GM21381 (cell line): Measurements from ENCODE around the gene STK10.
"Not testable (repeated sequence)": the region's sequence is repeated elsewhere in the genome, so short reads cannot be mapped to it uniquely, and the experiment has no call there.

Experiments used
- ATAC-seq: cut with Tn5 transposase; IDR thresholded peaks from one replicate; pipeline ENCODE4 v1.9.1; 2021; ENCODE audit warnings: mild to moderate bottlenecking, moderate library complexity; ENCODE audit not compliant: unreplicated experiment

The STK10 gene

GRCh38 chr5:172167895-172168294 is 20.1 kb downstream of the STK10 start:
- no peak for ATAC-seq

- ATAC-seq = no peak
Observed at GRCh38 chr5:172166030-172166826, 21.8 kb downstream of the STK10 start.

GRCh38 chr5:172165465-172165864 is 22.6 kb downstream of the STK10 start:
- peak; percentile 46 for ATAC-seq

GRCh38 chr5:172164769-172165212 is 23.2 kb downstream of the STK10 start:
- ATAC-seq = no peak

GRCh38 chr5:172163346-172163745 is 24.7 kb downstream of the STK10 start:
- no peak for ATAC-seq

GRCh38 chr5:172162987-172163343 is 25.1 kb downstream of the STK10 start:
- no peak for ATAC-seq

GRCh38 chr5:172162323-172162986 is 25.6 kb downstream of the STK10 start:
- no peak for ATAC-seq

- ATAC-seq = no peak
Observed at GRCh38 chr5:172160506-172160905, 27.5 kb downstream of the STK10 start.

GRCh38 chr5:172159016-172159415 is 29.0 kb downstream of the STK10 start:
- ATAC-seq = no peak

- no peak for ATAC-seq
Observed at GRCh38 chr5:172156541-172156994, 31.5 kb downstream of the STK10 start.

GRCh38 chr5:172155101-172155500 is 32.9 kb downstream of the STK10 start:
- ATAC-seq = not testable (repeated sequence)

GRCh38 chr5:172153695-172154094 is 34.3 kb downstream of the STK10 start:
- no peak for ATAC-seq

GRCh38 chr5:172151661-172152210 is 36.3 kb downstream of the STK10 start:
- no peak for ATAC-seq

- peak; percentile 68 for ATAC-seq
Observed at GRCh38 chr5:172150514-172151425, 37.3 kb downstream of the STK10 start.

- not testable (repeated sequence) for ATAC-seq
Observed at GRCh38 chr5:172149481-172149880, 38.5 kb downstream of the STK10 start.

- ATAC-seq = no peak
Observed at GRCh38 chr5:172149073-172149472, 39.0 kb downstream of the STK10 start.

GRCh38 chr5:172148381-172148780 is 39.6 kb downstream of the STK10 start:
- ATAC-seq = no peak

- no peak for ATAC-seq
Observed at GRCh38 chr5:172147857-172148256, 40.2 kb downstream of the STK10 start.

- ATAC-seq = no peak
Observed at GRCh38 chr5:172146748-172147092, 41.3 kb downstream of the STK10 start.

GRCh38 chr5:172145870-172146747 is 41.9 kb downstream of the STK10 start:
- ATAC-seq = no peak
